T-helper 22 cell (primary cell): Measurements from ENCODE around the gene DRC7.

Experiments used
- DNase-seq: peaks from one replicate; pipeline ENCODE4 v3.0.0-alpha.2; 2020; ENCODE audit warnings: low read depth

DRC7 gene

DNA sequence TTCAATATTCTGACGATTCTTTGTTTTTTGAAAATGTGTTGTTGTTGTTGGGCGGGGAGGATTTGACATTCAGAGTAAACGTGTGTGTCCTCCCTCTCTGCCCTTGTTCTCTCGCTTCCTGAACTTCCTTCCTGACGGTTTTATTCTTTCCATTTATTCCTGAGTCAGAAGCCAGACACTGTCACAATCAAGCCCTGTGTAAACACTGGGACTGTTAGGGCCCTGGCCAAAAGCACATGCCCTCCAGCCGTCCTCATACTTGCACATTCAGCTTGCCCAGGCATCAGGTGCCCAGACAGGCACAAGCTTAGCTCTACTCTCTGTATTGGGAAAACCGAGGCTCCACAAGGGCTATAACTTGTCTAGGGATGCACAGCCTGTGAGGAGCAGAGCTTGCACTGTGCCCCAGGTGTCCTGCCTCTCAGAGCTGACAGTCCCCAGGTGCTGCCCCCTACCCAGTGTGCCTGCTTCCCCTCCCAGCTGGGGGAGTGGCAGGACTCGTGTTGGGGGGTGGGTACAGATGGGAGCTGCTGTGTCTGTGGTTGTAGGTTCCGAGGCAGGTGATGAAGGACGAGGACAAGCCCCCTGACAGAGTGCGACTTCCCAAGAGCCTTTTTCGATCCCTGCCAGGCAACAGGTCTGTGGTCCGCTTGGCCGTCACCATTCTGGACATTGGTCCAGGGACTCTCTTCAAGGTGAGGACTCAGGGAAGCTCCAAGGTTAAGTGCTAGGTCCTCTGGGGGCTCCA lies 16.8 kb upstream of the DRC7 start:
- DNase-seq = no peak

DNA sequence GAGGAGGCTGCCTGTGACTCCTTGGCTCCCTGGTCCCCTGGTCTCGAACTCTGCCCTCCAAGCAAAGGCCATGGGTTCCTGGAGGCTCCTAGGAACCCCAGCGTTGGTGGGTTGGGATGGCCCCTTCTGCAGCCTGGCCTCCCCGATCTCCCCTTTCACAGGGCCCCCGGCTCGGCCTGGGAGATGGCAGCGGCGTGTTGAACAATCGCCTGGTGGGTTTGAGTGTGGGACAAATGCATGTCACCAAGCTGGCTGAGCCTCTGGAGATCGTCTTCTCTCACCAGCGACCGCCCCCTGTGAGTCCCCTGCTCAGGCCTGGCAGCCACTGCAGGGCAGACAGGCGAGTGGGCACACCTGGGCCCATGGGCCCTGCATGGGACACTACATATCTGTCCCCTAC lies 15.6 kb upstream of the DRC7 start:
- DNase-seq = no peak

DNA sequence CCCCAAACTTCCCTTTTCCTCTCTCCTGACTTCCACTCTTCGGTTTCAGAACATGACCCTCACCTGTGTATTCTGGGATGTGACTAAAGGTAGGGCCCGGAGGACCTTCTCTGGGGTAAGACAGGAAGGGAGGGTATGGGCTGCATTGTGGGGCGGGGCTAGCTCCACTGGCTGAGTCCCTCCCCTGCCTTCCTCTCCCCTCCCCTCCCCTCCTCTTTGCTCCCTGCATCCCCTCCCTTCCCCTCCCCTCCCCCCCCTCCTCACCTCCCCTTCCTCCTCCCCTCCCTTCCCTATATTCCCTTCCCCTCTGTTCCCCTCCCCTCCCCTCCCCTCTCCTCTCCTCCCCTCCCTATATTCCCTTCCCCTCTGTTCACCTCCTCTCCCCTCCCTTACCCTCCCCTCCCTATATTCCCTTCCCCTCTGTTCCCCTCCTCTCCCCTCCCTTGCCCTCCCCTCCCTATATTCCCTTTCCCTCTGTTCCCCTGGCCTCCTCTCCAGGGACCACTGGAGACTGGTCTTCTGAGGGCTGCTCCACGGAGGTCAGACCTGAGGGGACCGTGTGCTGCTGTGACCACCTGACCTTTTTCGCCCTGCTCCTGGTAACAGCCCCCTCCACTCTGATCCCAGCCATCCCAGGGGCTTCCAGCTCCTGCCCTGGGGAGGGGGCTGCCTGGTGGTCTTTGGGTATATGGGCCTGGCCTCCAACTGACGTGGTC lies 14.7 kb upstream of the DRC7 start:
- no peak for DNase-seq

- no peak for DNase-seq
Observed at GRCh38 chr16:57680842-57681375, 13.7 kb upstream of the DRC7 start.

DNA sequence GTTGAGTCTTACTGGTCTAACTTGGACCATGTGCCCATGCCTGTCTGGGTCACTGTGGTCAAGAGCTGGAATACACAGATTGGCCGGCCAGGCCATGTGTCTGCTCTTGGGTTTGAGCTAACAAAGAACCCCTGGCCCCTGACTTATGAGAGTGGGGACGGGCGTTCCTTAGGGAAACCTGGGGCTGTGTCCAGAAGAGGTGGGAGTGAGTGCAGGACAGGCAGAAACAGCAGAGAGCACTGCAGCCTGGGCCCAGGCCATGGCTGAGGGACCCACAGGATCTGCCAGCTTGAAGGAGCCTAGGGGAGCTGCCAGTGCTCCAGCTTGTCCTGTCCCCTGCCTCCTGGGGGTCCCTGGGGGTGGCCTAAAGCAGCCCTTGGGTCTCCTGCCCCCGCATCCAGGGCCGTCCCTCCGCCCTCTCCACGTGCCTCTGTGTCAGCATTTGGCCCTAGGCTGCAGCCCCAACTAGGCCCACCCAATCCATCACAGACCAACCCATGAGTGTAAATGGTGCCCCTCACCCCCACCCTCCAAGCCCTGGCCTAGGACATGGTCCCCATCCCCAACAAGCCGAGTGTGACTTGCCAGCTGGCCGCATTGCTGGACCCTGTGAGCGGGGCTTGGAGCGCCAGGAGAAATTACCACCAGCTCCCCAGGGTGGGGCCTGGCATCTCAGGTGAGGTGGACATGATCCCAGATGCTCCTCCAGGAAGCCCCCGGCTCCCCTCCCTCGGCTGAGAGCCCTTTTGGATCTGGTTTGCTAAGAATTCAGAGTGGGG lies 12.5 kb upstream of the DRC7 start:
- DNase-seq = no peak

DNA sequence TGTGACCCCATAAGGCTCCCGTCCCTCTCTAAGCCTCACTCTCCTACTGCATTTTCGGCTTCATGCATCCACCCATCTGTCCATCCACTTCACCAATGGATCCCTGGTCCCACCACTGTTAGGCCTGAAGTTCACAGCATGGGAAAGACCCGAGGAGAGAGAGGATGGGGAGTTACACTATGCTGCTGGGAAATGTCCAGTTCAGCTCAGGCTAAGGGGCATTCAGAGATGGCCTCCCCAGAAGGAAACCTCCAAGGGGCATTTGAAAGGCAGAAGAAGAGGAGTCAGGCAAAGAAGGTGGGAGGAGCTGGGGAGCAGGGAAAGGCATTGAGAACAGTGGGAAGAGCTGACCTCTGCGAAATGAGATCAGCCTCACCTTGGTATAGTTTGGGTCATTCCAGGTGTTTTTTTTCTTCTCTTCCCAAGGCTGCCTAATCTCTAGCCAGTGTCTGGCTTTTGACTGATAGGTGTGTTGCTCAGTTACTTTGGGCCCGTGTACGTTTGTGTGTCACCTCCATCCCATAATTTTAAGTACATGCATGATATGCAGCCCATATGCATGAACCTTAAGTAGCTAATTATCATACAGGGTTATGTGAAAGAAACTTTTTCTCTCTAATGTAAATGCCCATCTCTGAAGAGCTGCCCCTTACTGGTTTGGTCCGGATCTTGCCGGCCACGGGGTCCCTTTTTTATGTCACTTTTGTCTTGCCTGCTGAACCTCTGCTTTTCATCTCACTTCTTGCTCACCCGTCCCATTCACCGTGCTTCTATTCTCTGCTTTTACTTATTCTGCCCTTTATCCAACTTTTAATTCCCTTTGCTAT lies 11.6 kb upstream of the DRC7 start:
- DNase-seq = no peak

- DNase-seq = no peak
Observed at GRCh38 chr16:57683636-57684545, 10.7 kb upstream of the DRC7 start.

DNA sequence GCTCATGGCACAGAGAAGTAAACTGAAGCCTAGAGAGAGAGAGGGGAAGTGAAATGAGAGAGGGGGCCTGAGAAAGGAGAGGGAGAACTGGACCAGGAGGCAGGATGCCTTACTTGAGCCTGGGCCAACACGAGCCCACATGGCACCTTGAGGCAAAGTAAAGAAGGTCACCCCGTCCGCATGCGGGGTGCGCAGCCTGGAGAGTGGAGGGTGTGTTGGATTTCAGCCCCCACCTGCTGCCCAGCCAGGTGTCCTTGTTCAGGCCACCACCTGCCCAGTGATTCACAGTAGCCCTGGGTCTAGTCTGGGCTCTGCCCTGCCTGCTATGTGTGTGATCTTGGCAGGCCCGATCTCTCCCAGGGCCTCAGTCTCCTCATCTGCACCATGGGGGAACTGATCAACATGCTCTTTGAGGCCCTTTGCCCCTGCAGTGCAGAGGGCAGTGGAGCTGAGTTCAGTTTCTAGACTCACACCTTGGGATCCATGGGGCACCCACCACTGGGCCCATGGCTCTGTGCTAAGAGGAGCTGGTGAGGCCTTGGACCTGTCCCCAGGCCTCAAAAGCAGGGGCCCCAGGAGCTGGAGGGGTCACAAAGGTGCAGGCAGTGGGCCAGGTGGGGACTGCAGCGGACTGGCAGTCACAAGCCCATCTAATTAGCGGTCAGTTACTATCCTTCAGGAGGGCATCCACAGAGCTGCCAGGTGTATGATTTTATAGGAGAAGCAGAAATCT lies 9.8 kb upstream of the DRC7 start:
- no peak for DNase-seq

GRCh38 chr16:57685633-57686032 lies 9.0 kb upstream of the DRC7 start:
- no peak for DNase-seq

GRCh38 chr16:57686577-57686976 lies 8.0 kb upstream of the DRC7 start:
- no peak for DNase-seq

- no peak for DNase-seq
Observed at GRCh38 chr16:57687363-57687929, 7.2 kb upstream of the DRC7 start.

GRCh38 chr16:57688487-57688986 lies 6.1 kb upstream of the DRC7 start:
- no peak for DNase-seq

- no peak for DNase-seq
Observed at GRCh38 chr16:57688987-57689761, 5.4 kb upstream of the DRC7 start.

GRCh38 chr16:57689762-57690558 lies 4.6 kb upstream of the DRC7 start:
- no peak for DNase-seq

DNA sequence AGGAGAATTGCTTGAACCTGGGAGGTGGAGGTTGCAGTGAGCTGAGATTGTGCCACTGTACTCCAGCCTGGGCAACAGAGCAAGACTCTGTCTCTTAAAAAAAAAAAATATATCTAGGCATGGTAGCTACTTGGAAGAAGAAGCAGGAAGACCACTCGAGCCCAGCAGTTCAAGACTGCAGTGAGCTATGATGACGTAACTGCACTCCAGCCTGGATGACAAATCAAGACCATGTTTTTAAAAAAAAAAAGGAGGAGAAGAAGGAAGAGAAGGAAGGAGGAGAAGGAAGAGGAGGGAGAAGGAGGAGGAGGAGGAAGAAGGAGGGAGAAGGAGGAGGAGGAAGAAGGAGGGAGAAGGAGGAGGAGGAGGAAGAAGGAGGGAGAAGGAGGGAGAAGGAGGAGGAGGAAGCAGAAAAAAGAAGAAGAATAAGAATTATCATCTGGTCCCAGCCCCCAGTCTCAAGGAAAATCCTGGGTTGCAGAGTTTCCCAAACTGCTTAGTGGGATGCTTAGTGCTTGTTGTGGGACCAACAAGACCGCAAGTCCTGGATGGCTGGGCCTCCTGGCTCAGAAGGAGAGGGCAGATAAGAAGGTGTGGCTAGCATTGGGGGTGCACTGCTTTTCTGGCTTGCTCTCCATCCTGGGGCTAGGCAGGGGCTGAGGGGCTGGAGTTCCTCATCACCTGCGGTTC lies 3.7 kb upstream of the DRC7 start:
- DNase-seq = no peak

GRCh38 chr16:57692636-57693035 lies 2.0 kb upstream of the DRC7 start:
- DNase-seq = no peak

- no peak for DNase-seq
Observed at GRCh38 chr16:57693550-57693949, 1.1 kb upstream of the DRC7 start.
